Right atrium auricular region (tissue), 2 donors: ENCODE measurements around the gene DHX35. TPM values are rescaled to one million over a fixed set of nuclear protein-coding genes. Genes with fewer than 3 reads are reported as not detected.

Experiments used
- DNase-seq: peaks from one replicate; pipeline ENCODE4 v3.0.0-alpha.2; 2019; ENCODE audit warnings: low spot score
- H3K27ac ChIP-seq, 2 donors: fragments of 200-600 bp; sonication (generic); 1 replicate in 1 of 2; 2 replicates in 1 of 2; pipeline ENCODE4 v1.5.1; 2016 to 2019
- H3K27me3 ChIP-seq, 2 donors: fragments of 200-600 bp; sonication (generic); one replicate each; pipeline versions ENCODE4 v1.5.1 to v1.6.0; 2017 to 2019
- H3K36me3 ChIP-seq: fragments of 200-600 bp; sonication (generic); one replicate; pipeline ENCODE4 v1.5.1; 2016
- H3K4me1 ChIP-seq, 2 donors: fragments of 200-600 bp; sonication (generic); one replicate each; pipeline versions ENCODE4 v1.5.1 to v1.6.0; 2017 to 2019
- H3K4me3 ChIP-seq, 2 donors: fragments of 200-600 bp; sonication (generic); 1 replicate in 1 of 2; 2 replicates in 1 of 2; pipeline ENCODE4 v1.5.1; 2017 to 2019; ENCODE audit warnings: mild to moderate bottlenecking in 1 of 2, moderate library complexity in 1 of 2
- H3K9me3 ChIP-seq, 2 donors: fragments of 200-600 bp; sonication (generic); one replicate each; pipeline ENCODE4 v1.5.1; 2019
- total RNA-seq, 2 donors: library from RNA; depleted of rRNA; stranded (reverse); fragments of >200 nt; gene quantifications; one replicate each; pipeline ENCODE4 v1.1.0, GENCODE V29; 2016
- TF ChIP-seq, protein P1 (sequence below), 2 donors: fragments of 200-600 bp; sonication (generic); IDR thresholded peaks; one replicate each; pipeline ENCODE4 v1.5.1; 2019; ENCODE audit warnings: antibody characterized with exemption in 2 of 2

Gene DHX35
- total RNA-seq, 2 donors from 2014 or later = 15.2 to 41.0 TPM

DNA sequence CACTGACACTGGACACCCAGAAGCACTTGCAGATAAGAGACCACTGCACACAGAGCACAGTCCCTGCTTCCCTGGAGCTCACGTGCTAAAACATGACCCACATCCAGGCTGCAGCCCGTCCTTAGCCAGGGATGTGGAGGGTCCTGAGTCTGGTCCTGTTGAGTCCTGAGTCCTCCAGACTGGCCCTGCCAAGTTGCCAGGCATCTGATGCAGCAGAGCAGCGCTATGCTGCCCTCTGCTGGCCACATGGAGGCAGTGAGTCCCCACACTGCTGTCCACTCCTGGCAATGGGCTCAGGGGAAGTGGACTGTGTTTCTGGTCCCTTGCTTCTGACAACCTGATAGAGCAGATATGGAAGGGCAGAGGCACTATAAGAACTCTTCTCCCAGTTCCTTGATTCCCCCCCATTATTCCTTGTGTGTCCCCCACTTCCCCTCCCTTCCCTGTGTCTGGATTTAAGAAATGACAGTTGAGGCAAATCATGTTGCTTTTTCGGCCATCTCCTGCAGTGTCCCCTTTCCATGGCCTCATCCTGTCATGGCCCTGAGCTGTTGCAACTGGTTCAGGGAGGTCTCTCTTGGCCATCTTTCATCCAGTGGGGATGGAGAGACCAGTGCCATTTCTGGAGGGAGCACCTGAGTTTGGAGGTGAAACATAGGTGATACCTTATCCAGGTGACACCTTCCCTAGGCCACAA lies 86.0 kb downstream of the DHX35 start:
- TF ChIP-seq, protein P1, sequence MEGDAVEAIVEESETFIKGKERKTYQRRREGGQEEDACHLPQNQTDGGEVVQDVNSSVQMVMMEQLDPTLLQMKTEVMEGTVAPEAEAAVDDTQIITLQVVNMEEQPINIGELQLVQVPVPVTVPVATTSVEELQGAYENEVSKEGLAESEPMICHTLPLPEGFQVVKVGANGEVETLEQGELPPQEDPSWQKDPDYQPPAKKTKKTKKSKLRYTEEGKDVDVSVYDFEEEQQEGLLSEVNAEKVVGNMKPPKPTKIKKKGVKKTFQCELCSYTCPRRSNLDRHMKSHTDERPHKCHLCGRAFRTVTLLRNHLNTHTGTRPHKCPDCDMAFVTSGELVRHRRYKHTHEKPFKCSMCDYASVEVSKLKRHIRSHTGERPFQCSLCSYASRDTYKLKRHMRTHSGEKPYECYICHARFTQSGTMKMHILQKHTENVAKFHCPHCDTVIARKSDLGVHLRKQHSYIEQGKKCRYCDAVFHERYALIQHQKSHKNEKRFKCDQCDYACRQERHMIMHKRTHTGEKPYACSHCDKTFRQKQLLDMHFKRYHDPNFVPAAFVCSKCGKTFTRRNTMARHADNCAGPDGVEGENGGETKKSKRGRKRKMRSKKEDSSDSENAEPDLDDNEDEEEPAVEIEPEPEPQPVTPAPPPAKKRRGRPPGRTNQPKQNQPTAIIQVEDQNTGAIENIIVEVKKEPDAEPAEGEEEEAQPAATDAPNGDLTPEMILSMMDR (IDR thresholded peaks at IDR 0.05) = peak; percentile 83 to 97
- H3K9me3 ChIP-seq = no peaks in the 10 kb centered on the region
- no peak overlapping the region for H3K27ac ChIP-seq
- peaks cover 0 to 10% of the 10 kb centered on the region in 2 donors for H3K4me1 ChIP-seq
- peaks cover 8% of the 10 kb centered on the region for H3K36me3 ChIP-seq
- peak; percentile 81 for DNase-seq
- H3K27me3 ChIP-seq = no peaks in the 10 kb centered on the region
- no peak overlapping the region for H3K4me3 ChIP-seq

DNA sequence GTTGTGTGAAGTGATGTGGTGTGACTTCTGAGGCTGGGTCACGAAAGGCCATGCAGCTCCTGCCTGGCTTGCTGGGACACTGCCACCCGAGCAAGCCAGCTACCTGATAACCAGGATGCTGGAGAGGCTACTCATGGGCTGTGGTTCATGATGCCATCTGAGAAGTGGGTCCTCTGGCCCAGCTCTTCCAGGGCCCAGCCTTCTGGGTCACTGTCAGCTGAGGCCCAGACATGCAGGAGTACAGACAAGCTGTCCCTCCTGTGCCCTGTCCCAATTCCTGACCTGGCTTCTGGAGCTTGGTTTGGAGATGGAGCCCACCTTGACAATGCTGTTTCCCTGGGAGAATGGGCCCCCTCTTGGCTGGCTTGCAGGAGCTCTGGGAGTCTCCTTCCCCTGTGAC lies 87.0 kb downstream of the DHX35 start:
- Histone ChIP-seq H3K9me3 (no peaks in the 10 kb centered on the region), H3K27ac (no peak overlapping the region), H3K4me3 (no peak overlapping the region), H3K4me1 (peaks cover 0 to 10% of the 10 kb centered on the region in 2 donors), H3K36me3 (peaks cover 6% of the 10 kb centered on the region), H3K27me3 (no peaks in the 10 kb centered on the region)
- TF ChIP-seq, protein P1 (IDR thresholded peaks at IDR 0.05) = no peak
- DNase-seq = no peak

DNA sequence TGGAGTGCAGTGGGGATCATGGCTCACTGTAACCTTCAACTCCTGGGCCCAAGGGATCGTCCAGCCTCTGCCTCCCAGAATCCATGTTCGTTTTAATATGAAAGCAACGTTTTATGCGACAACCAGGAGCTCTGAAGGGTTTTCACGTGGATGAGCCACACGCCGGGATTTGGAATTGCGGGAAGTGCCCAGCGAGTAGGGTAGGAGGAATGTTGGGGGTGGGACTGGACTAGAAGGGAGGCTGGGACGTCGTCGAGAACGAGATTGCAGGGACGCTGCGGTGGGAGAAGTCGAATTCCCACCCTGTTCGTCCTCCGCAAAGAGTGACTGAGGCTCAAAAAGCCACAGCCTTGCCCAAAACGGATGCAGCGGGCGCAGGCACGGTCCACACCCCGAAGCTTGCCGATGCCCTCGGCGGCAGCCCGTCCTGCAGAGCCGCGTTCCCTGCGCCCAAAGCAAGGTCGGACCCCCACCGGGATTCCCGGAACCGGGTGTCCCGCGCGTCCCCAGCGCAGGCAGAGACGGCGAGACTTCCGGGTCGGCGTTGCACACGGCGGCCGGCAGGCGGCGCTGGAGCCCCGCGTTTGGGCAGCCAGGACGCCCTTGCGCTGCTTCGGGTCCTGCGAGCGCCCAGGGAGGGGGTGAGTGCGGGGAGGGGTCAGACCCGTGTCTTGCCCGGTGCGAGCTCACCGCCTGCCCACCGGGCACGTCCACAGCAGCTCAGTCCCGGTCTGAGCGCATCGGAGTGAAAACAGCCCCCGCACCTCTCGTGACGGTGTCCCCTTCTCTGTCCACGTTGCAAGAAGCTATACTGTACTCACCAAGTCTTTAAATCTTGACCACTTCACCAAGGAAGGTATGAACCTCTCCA lies 87.8 kb downstream of the DHX35 start:
- peak overlapping the region; percentile 54 to 68 for H3K4me3 ChIP-seq
- H3K9me3 ChIP-seq = no peaks in the 10 kb centered on the region
- H3K27me3 ChIP-seq = no peaks in the 10 kb centered on the region
- peaks cover 0 to 10% of the 10 kb centered on the region in 2 donors for H3K4me1 ChIP-seq
- TF ChIP-seq, protein P1 (IDR thresholded peaks at IDR 0.05) = peak; percentile 98 to 99
- DNase-seq = peak; percentile 70
- peak overlapping the region; percentile 13 to 47 for H3K27ac ChIP-seq
- no peaks in the 10 kb centered on the region for H3K36me3 ChIP-seq

GRCh38 chr20:39050555-39050902 lies 88.4 kb downstream of the DHX35 start:
- TF ChIP-seq, protein P1 (IDR thresholded peaks at IDR 0.05) = no peak
- Histone ChIP-seq H3K9me3 (no peaks in the 10 kb centered on the region), H3K4me1 (peaks cover 0 to 10% of the 10 kb centered on the region in 2 donors), H3K36me3 (no peaks in the 10 kb centered on the region), H3K27ac (no peak overlapping the region), H3K27me3 (no peaks in the 10 kb centered on the region), H3K4me3 (peak overlapping the region; percentile 54 to 68)
- DNase-seq = no peak

DNA sequence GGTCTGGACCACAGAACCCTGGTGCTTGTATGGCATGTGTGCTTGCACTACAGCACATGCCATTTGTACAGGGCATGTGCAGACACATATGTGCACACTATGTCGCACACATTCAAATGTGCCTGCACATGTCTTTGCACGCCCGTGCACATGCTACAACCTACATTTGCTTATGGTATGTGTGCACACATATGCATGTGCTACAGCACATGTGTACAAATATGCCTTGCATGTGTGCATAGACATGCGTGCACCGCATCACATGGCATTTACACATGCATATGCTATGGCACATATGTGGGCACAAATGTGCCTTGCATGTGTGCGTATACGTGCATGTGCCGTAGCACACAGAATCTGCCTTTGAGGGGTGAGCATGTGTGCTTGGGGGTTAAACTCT lies 90.5 kb downstream of the DHX35 start:
- peaks cover 0 to 10% of the 10 kb centered on the region in 2 donors for H3K4me1 ChIP-seq
- TF ChIP-seq, protein P1 (IDR thresholded peaks at IDR 0.05) = no peak

More for the DNA sequence above, 90.5 kb downstream of the DHX35 start:
- H3K27ac ChIP-seq = no peak overlapping the region
- no peaks in the 10 kb centered on the region for H3K27me3 ChIP-seq
- no peaks in the 10 kb centered on the region for H3K36me3 ChIP-seq
- H3K4me3 ChIP-seq = no peak overlapping the region
- no peak for DNase-seq
- H3K9me3 ChIP-seq = no peaks in the 10 kb centered on the region
